K562 (cell line): ENCODE measurements around the gene PRKG1.

Experiments used
- EZH2 ChIP-seq: IDR thresholded peaks from 2 replicates; pipeline ENCODE4 v1.6.1; 2012; ENCODE audit warnings: low read depth, mild to moderate bottlenecking, inconsistent platforms, low read length, borderline replicate concordance
- POLR2A ChIP-seq: fragments of 450-650 bp; conservative IDR thresholded peaks from 2 replicates; pipeline ENCODE4 v1.6.1; 2016
- ZNF3 ChIP-seq: fragments of 250-450 bp; sonication (Bioruptor Pico); IDR thresholded peaks from 2 replicates; pipeline ENCODE4 v1.5.0; 2021; ENCODE audit warnings: mild to moderate bottlenecking, moderate library complexity

GRCh38 chr10:51888263-51888662 lies 814.0 kb downstream of the PRKG1 start:
- no peak for TF ChIP-seq EZH2
- no peak for TF ChIP-seq POLR2A
- TF ChIP-seq ZNF3 = no peak
